Measurements from ENCODE around the gene RUNX2. TPM values are rescaled to one million over a fixed set of nuclear protein-coding genes. Genes with fewer than 3 reads are reported as not detected.

Gene RUNX2
- total and polyA plus RNA-seq, 2 of the 8 experiments (the other 6 are each of a cell fraction or from before 2014, with no cell fraction given): 0.26 to 1.2 TPM

GRCh38 chr6:45576648-45577624 lies 248.8 kb downstream of the RUNX2 start:
- H3K9ac ChIP-seq (replicated peaks in 1 of 4; ENCODE audit: extremely low read depth in 1 of 4, low read depth in 3 of 4, low read length in 3 of 4): no peak overlapping the region
- POLR2A ChIA-PET (ENCODE audit: partially characterized antibody): no interaction called here
- TF ChIP-seq ATF2 (IDR thresholded peaks at IDR 0.05; ENCODE audit: low read length) (no peak), PHF8 (conservative IDR thresholded peaks at IDR 0.05; ENCODE audit: low read depth, low read length) (no peak), RXRA (IDR thresholded peaks at IDR 0.05; ENCODE audit: insufficient read depth, low read depth, low read length) (no peak), TBP (IDR thresholded peaks at IDR 0.05; ENCODE audit: low read depth, low read length) (no peak), E2F6 (IDR thresholded peaks at IDR 0.05) (no peak), ZNF274 (IDR thresholded peaks at IDR 0.05; ENCODE audit: borderline replicate concordance, extremely low read depth, low read length) (no peak), CHD1 (IDR thresholded peaks at IDR 0.05; ENCODE audit: low read depth, low read length) (no peak), CHD2 (IDR thresholded peaks at IDR 0.05; ENCODE audit: low read length) (no peak)

More at GRCh38 chr6:45576648-45577624, 248.8 kb downstream of the RUNX2 start:
- no peak overlapping the region for H3K4me2 ChIP-seq (ENCODE audit: insufficient read depth in 1 of 2, low read depth in 2 of 2, low read length in 2 of 2)
- no peak overlapping the region for H3K4ac ChIP-seq (replicated peaks; ENCODE audit: insufficient read length, low read depth, low read length)
- no peak for FAIRE-seq
- 89% methylated on average over 15 of the region's 15 CpGs; no CpG with 5 or more reads in 1 of the 2 experiments for WGBS, 2 experiments (ENCODE audit: extremely low coverage in 1 of 2, insufficient coverage in 1 of 2, insufficient read length in 1 of 2, insufficient replicate concordance in 2 of 2, low coverage in 1 of 2, low lambda C conversion rate in 2 of 2, missing lambda C conversion rate in 1 of 2)
- no peaks in the 10 kb centered on the region for H3K79me1 ChIP-seq (ENCODE audit: low read depth, low read length)
- H3K36me3 ChIP-seq (ENCODE audit: control insufficient read depth in 2 of 4, insufficient read depth in 4 of 4, low read length in 3 of 4): no peaks in the 10 kb centered on the region
- no peak overlapping the region for H4K91ac ChIP-seq (replicated peaks; ENCODE audit: insufficient read length, low read length)
- no peaks in the 10 kb centered on the region for H4K20me1 ChIP-seq (replicated peaks in 1 of 2; ENCODE audit: control insufficient read depth in 1 of 2, insufficient read depth in 2 of 2, low read length in 2 of 2)
- H3K4me3 ChIP-seq (ENCODE audit: extremely low read depth in 1 of 4, insufficient read depth in 2 of 4, low read depth in 3 of 4, low read length in 4 of 4): no peak overlapping the region
- H3K79me2 ChIP-seq (ENCODE audit: control insufficient read depth in 1 of 2, insufficient read depth in 2 of 2, low read length in 2 of 2): no peaks in the 10 kb centered on the region
- H3K23ac ChIP-seq (ENCODE audit: insufficient read length): no peak overlapping the region
- no peaks in the 10 kb centered on the region for H3K4me1 ChIP-seq (replicated peaks in 1 of 4; ENCODE audit: control insufficient read depth in 3 of 4, insufficient read depth in 4 of 4, low read length in 3 of 4)
- no peak overlapping the region for H2BK20ac ChIP-seq (ENCODE audit: low read length)
- no peak for DNase-seq (ENCODE audit: low read depth in 1 of 2, low spot score in 2 of 2)
- peak overlapping the region; percentile 73 for H4K8ac ChIP-seq (ENCODE audit: extremely low read depth, insufficient read depth, low read length)
- peaks cover 0 to 2% of the 10 kb centered on the region in 2 experiments; a peak in 1 of 4 replicates for H3K9me3 ChIP-seq (ENCODE audit: insufficient read depth in 2 of 2, low read depth in 1 of 2, low read length in 1 of 2)
- H3K18ac ChIP-seq (ENCODE audit: extremely low read depth, low read length): no peak overlapping the region
- CTCF ChIA-PET (ENCODE audit: partially characterized antibody): interaction anchor here (0.6 kb wide), 1 partner anchor 346 kb away, joined by 3 read pairs; no protein-coding TSS in a partner anchor
- no peaks in the 10 kb centered on the region; the same call in 1 of the 2 replicates for H3K23me2 ChIP-seq (ENCODE audit: low read depth, low read length)
- H2BK120ac ChIP-seq (replicated peaks; ENCODE audit: low read depth, low read length): no peak overlapping the region
- no peak overlapping the region for H2BK5ac ChIP-seq (ENCODE audit: low read depth, low read length)
- H2AFZ ChIP-seq (ENCODE audit: low read length): no peak overlapping the region
- H3K56ac ChIP-seq (replicated peaks; ENCODE audit: insufficient read length, low read depth, low read length): no peak overlapping the region
- no peak overlapping the region for H2BK15ac ChIP-seq (ENCODE audit: low read length)
- H3K27me3 ChIP-seq (replicated peaks in 1 of 4; ENCODE audit: control insufficient read depth in 3 of 4, extremely low read depth in 1 of 4, insufficient read depth in 3 of 4, low read length in 3 of 4): no peaks in the 10 kb centered on the region
- no peak overlapping the region for H2BK12ac ChIP-seq (ENCODE audit: low read depth, low read length)
- no peak overlapping the region for H3K27ac ChIP-seq (ENCODE audit: low read depth, low read length)
- H3K14ac ChIP-seq (ENCODE audit: insufficient read length): no peak overlapping the region
- H2AK5ac ChIP-seq (ENCODE audit: low read depth, low read length): no peak overlapping the region
- no peak overlapping the region for H4K5ac ChIP-seq (ENCODE audit: insufficient read length, low read depth, low read length)

All from H1 (cell line).